Measurements from ENCODE around the gene ATP6V0D1.

DNA sequence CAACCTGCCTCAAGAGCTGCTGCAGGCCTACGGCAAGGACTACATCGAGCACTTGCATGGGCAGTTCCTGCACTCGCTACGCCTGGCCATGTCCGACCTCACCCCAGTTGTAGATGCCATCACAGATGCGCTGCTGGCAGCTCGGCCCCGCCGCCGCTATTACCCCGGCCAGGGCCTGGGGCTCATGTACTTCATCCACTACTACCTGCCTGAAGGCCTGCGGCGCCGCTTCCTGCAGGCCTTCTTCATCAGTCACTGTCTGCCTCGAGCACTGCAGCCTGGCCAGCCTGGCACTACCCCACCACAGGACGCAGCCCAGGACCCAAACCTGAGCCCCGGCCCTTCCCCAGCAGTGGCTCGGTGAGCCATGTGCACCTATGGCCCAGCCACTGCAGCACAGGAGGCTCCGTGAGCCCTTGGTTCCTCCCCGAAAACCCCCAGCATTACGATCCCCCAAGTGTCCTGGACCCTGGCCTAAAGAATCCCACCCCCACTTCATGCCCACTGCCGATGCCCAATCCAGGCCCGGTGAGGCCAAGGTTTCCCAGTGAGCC lies 44.2 kb downstream of the ATP6V0D1 start:
- no peak for TF ChIP-seq EP300 (IDR thresholded peaks at IDR 0.05)
- no peak for TF ChIP-seq POLR2AphosphoS5 (IDR thresholded peaks at IDR 0.05)
- TF ChIP-seq, protein P1, sequence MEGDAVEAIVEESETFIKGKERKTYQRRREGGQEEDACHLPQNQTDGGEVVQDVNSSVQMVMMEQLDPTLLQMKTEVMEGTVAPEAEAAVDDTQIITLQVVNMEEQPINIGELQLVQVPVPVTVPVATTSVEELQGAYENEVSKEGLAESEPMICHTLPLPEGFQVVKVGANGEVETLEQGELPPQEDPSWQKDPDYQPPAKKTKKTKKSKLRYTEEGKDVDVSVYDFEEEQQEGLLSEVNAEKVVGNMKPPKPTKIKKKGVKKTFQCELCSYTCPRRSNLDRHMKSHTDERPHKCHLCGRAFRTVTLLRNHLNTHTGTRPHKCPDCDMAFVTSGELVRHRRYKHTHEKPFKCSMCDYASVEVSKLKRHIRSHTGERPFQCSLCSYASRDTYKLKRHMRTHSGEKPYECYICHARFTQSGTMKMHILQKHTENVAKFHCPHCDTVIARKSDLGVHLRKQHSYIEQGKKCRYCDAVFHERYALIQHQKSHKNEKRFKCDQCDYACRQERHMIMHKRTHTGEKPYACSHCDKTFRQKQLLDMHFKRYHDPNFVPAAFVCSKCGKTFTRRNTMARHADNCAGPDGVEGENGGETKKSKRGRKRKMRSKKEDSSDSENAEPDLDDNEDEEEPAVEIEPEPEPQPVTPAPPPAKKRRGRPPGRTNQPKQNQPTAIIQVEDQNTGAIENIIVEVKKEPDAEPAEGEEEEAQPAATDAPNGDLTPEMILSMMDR (IDR thresholded peaks at IDR 0.05), result no peak
- TF ChIP-seq POLR2A (IDR thresholded peaks at IDR 0.05), result no peak

Measured in upper lobe of left lung (tissue), 4 donors.